Measurements from ENCODE around the gene CREB3L2. TPM values are rescaled to one million over a fixed set of nuclear protein-coding genes. Genes with fewer than 3 reads are reported as not detected.

The CREB3L2 gene
- total RNA-seq, 1 donor from 2014 or later = 45.6 TPM

DNA sequence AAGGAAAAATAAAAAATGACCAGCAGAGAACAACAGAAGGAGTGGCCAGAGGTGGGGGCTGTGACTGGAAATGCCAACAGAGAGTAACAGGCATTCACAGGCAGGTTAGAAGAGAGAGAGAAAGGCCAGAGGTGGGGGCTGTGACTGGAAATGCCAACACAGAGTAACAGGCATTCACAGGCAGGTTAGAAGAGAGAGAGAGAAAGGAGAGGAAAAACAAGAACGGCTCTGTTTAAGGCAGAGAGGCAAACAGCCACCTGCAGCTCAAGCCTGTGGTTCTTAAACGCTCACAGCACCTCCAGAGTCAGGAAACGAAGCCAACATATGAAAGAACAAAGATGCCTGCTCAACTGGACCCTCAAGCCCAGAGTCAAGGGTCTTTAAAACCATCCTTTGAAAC, 115.6 kb downstream of the CREB3L2 start:
- Mint-ChIP-seq H3K9me3 (no peaks in the 10 kb centered on the region), H3K36me3 (ENCODE audit: low read depth) (peaks cover 41% of the 10 kb centered on the region), H3K4me1 (peaks cover 23% of the 10 kb centered on the region), H3K27ac (peak overlapping the region; percentile 57), H3K4me3 (no peak overlapping the region), H3K27me3 (no peaks in the 10 kb centered on the region)
- no peak for DNase-seq
- intact Hi-C loops (cut with micrococcal nuclease) = no loop called here

DNA sequence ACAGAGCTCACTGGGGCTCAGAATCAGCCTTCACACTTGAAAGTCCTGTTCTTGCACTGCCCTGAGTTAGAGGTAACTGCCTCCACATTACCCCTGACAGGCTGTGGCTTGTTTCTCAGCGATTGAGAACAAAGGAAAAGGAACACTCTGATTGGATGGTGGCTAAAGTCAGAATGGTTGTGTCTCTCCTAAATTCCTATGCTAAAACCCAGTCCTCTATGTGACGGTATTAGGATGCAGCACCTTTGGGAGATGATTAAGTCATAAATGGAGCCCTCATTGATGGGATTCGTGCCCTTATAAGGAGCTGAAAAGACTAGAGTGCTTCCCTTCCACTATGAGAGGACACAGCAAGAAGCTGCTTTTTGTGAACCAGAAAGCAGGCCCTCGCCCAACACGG, 116.2 kb downstream of the CREB3L2 start:
- H3K4me3 Mint-ChIP-seq = no peak overlapping the region
- no peaks in the 10 kb centered on the region for H3K27me3 Mint-ChIP-seq
- peaks cover 23% of the 10 kb centered on the region for H3K4me1 Mint-ChIP-seq
- H3K36me3 Mint-ChIP-seq (ENCODE audit: low read depth) = peaks cover 36% of the 10 kb centered on the region
- intact Hi-C loops (cut with micrococcal nuclease) = no loop called here
- H3K9me3 Mint-ChIP-seq = no peaks in the 10 kb centered on the region
- no peak for DNase-seq
- no peak overlapping the region for H3K27ac Mint-ChIP-seq

DNA sequence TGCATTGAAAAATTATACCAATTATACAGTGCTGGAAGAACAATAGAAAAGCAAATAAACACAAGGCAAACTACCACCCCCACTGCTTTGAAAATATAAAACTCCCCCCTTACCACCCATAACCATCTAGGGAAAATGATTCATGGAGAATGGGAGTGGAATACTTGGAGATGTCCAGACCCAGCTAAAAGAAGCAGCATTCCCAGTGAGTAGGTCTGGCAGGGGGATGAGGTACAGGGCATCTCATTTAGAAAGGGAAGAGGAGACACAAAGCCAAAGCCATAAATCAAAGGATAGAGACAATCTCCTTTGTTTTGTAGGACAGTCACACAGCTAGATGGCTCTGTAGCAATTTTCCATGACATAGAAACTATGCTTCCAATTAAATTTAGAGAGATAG, 119.1 kb downstream of the CREB3L2 start:
- H3K4me1 Mint-ChIP-seq = peaks cover 22% of the 10 kb centered on the region
- intact Hi-C loops (cut with micrococcal nuclease) = loop anchor here (1.0 kb wide), 1 partner anchor 10 kb away; no protein-coding TSS in a partner anchor
- peaks cover 50% of the 10 kb centered on the region for H3K36me3 Mint-ChIP-seq (ENCODE audit: low read depth)
- DNase-seq = no peak
- no peaks in the 10 kb centered on the region for H3K27me3 Mint-ChIP-seq
- no peak overlapping the region for H3K4me3 Mint-ChIP-seq
- H3K27ac Mint-ChIP-seq = no peak overlapping the region
- no peaks in the 10 kb centered on the region for H3K9me3 Mint-ChIP-seq

DNA sequence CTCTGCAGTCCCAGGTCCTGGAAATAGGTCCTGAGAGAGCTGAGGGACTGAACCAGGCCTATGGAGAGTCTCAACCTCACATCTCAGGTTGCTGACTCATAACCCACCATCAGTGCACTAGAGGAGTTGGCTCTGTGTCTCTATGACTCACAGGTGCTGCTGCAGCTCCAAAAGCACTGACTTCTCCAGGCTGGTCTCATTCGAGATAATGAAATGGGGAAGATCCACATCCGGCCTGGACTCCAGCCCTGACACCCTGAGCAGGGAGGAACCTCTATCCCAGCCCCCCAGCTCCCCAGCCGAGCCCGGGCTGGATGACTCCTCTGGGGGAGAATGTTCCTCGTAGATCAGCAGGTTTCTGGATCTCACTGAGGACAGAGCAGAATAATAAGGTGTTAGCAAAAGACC, 119.6 kb downstream of the CREB3L2 start:
- intact Hi-C loops (cut with micrococcal nuclease) = loop anchor here (1.0 kb wide), 1 partner anchor 9 kb away; no protein-coding TSS in a partner anchor
- Mint-ChIP-seq H3K27ac (peak overlapping the region; percentile 55), H3K4me1 (peaks cover 22% of the 10 kb centered on the region), H3K27me3 (no peaks in the 10 kb centered on the region), H3K9me3 (no peaks in the 10 kb centered on the region), H3K36me3 (ENCODE audit: low read depth) (peaks cover 51% of the 10 kb centered on the region), H3K4me3 (no peak overlapping the region)
- no peak for DNase-seq

DNA sequence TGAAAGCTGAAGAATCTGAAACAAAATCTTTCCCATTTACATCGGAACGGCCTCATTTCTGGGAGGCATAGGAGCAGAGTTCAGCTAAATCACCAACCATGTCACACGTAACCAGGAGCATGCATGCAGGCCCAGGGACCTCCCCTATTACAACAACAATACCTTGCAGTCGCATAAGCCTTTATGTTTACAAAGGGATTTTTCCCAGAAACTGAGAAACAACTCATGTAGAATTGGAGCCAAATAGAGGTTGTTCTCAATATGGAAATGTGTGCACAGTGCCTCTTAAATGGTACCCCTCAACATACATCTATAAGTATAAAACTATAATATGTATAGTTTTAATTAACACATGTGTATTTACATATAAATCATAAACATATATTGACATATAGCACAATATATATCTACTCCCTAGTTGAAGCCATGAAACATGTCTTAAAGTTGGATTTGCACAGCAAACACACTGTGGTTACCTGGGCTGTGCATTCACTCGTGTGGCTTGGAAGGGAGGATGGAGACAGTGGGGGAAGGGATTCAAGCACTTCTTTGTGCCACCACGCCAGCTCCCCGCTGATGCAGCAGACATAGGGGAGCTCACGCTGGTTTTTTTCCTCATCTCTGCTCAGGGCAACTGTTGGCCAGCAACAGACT, 120.2 kb downstream of the CREB3L2 start:
- Mint-ChIP-seq H3K9me3 (no peaks in the 10 kb centered on the region), H3K27ac (peak overlapping the region; percentile 55), H3K4me1 (peaks cover 22% of the 10 kb centered on the region), H3K36me3 (ENCODE audit: low read depth) (peaks cover 56% of the 10 kb centered on the region), H3K27me3 (no peaks in the 10 kb centered on the region), H3K4me3 (no peak overlapping the region)
- DNase-seq = no peak
- intact Hi-C loops (cut with micrococcal nuclease) = loop anchor here (1.0 kb wide), 1 partner anchor 8 kb away; no protein-coding TSS in a partner anchor

DNA sequence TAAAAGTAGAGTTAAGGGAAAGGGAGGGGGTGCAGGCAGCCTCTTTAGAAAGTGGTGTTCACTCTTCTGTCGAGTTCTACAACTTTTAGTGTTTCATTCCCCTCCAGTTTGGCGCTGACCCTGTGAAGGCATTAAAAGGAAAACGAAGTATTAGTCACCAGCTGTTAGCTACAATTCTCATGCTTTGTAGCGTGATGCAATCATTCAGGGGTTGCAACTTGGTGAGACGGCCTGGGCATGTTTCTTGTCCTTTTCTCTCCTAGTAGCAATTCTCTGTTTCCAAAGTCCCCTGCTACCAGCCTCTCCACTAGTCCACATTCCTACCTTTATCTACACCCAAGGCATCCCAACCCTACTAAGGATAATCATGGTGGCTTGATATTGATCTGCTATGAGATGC, 121.5 kb downstream of the CREB3L2 start:
- Mint-ChIP-seq H3K36me3 (ENCODE audit: low read depth) (peaks cover 57% of the 10 kb centered on the region), H3K9me3 (no peaks in the 10 kb centered on the region)

DNA sequence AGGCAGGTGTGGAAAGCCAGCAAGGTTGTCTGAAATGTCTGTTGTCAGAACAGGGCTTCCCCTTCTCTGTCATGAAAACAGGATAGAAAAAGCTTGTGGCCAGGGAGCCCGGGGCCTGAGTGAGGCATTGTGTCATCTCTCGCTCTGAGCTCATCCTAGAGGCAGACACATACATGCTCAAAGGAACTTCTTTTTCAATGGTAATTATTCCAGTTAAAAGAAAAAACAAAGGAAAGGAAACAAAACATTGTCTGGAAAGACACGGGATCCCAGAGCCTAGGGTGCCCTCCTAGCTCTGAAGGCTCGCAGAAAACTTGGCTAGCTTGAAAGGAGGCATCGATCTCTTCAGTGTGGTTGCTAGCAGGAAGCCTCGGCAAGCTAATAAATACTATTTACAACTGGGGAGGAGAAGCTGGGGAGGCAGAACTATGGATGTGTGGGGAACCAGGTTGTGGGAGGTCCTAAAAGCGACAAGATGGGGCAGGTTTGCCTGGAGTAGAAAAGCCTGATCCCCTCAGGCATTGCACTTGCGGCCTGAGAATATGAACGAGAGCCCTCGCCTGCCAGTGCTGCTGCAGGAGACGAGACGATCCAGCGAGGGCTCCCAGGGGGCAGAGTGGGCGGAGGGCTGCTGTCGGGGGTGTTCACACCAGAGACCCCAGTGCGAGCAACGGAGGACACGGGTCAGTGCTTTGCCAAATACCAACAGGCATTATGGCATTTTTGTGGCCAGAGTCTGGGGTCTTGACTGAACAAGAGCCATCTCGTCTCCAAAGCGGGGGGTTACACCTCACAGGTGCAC, 122.3 kb downstream of the CREB3L2 start:
- peak overlapping the region; percentile 1 for H3K4me3 Mint-ChIP-seq
- no peaks in the 10 kb centered on the region for H3K9me3 Mint-ChIP-seq
- no peaks in the 10 kb centered on the region for H3K27me3 Mint-ChIP-seq
- peak overlapping the region; percentile 90 for H3K27ac Mint-ChIP-seq
- DNase-seq = no peak
- intact Hi-C loops (cut with micrococcal nuclease) = no loop called here
- H3K4me1 Mint-ChIP-seq = peaks cover 15% of the 10 kb centered on the region
- peaks cover 53% of the 10 kb centered on the region for H3K36me3 Mint-ChIP-seq (ENCODE audit: low read depth)

More for the DNA sequence above, 121.5 kb downstream of the CREB3L2 start:
- Mint-ChIP-seq H3K4me3 (no peak overlapping the region), H3K4me1 (peaks cover 15% of the 10 kb centered on the region), H3K27ac (peak overlapping the region; percentile 1), H3K27me3 (no peaks in the 10 kb centered on the region)
- DNase-seq = no peak
- intact Hi-C loops (cut with micrococcal nuclease) = no loop called here

DNA sequence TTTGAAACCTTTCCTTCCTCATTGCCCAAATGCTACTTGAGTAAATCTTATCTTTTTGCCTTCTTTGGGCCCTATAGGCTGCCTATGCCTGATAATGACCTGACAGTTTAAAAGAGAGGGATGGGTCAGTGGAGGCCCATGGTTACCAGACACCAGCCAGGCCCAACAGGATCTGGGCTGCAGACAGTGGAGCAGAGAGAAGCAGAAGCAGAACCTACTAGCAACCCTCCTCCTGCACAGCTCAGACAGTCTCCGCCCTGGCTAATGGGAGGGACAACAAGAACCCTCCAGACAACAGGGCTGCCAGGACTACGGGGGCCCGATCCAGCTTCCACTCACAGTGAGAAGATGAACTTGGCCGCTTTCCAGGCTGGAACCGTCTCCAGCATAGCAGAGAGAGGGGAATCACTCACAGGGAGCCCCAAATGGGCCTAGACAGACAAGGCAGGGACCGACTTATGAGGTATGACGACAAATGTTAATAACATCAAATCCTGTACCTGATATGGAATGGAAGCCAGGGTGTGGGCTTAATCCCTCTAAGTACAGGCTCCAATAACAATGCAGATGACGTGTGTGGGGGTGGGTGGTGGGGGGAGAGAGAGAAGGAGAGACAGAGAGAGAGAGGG, 123.4 kb downstream of the CREB3L2 start:
- Mint-ChIP-seq H3K9me3 (no peaks in the 10 kb centered on the region), H3K27ac (peak overlapping the region; percentile 47), H3K4me3 (no peak overlapping the region), H3K27me3 (peaks cover under 1% of the 10 kb centered on the region), H3K36me3 (ENCODE audit: low read depth) (peaks cover 51% of the 10 kb centered on the region), H3K4me1 (peaks cover 21% of the 10 kb centered on the region)
- DNase-seq = no peak
- intact Hi-C loops (cut with micrococcal nuclease) = no loop called here

DNA sequence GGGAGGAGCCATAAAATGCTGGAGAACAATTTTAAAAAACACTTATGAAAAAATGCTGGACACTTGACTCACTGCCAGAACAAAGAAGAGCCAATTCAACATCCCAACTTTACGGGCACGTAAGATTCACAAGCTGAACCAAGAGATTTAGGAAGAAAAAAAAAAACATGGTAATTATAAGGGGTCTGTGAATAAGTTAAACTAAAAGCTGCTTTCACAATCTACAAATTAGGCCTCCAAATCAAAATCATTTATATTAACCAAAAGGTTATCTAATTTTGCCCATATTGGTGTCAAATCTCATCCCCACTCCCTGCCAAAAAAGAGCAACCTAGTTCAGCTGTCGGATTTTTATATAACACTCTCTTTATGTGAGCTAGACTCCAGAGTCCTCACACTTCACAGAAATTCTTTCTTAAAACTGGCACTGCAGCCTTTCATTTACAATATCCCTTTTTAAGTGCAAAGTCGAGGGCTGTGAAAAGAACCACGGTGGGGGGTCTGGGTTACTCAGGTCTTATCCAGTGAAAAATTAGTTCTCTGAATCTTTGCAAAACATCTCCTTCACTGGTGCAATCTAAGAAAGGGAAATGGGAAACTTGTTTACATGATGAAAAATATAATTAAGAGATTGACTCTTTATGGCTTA, 124.7 kb downstream of the CREB3L2 start:
- H3K27ac Mint-ChIP-seq = peak overlapping the region; percentile 62
- no peak for DNase-seq
- no peaks in the 10 kb centered on the region for H3K9me3 Mint-ChIP-seq
- H3K4me1 Mint-ChIP-seq = peaks cover 21% of the 10 kb centered on the region
- peaks cover 51% of the 10 kb centered on the region for H3K36me3 Mint-ChIP-seq (ENCODE audit: low read depth)
- H3K27me3 Mint-ChIP-seq = peaks cover 2% of the 10 kb centered on the region
- intact Hi-C loops (cut with micrococcal nuclease) = no loop called here
- no peak overlapping the region for H3K4me3 Mint-ChIP-seq

DNA sequence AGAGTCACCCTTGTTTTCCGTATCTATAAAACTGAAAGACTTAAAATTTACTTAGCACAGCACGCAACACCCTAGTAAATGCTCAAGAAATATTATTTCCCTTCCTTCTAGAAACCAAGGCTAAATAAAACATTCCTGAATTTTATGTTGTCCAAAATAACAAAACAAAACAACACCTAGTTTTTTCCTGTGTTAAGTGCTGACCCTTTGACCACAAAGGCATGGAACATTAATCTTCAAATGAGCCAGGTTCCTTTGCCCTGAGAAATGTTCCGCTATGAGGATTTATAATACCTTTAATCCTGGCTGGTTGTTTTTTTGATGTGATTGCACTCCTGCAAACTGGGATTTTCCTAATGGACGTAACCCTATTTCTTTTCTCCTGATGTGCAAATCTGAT, 126.1 kb downstream of the CREB3L2 start:
- H3K9me3 Mint-ChIP-seq = no peaks in the 10 kb centered on the region
- H3K4me1 Mint-ChIP-seq = peaks cover 23% of the 10 kb centered on the region
- intact Hi-C loops (cut with micrococcal nuclease) = no loop called here
- no peak overlapping the region for H3K27ac Mint-ChIP-seq
- peaks cover 47% of the 10 kb centered on the region for H3K36me3 Mint-ChIP-seq (ENCODE audit: low read depth)
- peaks cover 2% of the 10 kb centered on the region for H3K27me3 Mint-ChIP-seq
- no peak overlapping the region for H3K4me3 Mint-ChIP-seq
- no peak for DNase-seq

DNA sequence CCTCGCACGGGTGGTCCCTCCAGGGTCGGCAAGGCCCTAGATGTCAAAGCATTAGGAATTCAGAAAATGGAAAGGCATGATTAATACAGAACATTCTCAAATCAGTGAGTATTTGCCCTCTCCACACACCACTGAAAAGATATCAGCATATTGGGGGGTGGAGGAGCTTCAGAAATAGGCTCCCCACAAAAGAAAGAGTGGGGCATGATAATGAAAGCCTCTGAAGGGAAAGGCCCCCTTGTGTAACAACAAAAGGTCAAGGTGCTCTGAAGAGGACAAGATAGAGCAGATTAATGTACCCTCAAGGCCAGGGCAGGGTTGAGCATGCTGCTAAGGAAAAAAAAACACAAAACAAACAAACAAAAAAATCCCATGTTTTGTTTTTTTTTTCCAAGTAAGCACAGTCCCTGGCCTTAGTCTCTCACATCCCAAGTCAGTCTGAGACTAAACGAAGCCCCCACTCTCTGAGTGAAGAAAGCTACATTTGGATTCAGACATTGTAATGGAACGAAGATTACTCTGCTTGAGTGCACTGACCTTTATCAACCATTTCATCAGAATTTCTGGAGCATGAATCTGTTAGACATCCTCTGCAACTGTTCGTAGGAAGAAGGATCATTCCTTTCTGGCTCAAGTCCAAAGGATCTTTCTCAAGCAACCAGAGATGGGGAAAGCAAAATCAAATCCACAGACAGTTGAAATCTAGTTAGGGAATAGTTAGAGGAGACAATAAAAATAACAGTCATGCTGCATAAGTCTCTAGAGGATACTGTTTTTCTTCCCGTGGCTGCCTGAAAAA, 127.7 kb downstream of the CREB3L2 start:
- intact Hi-C loops (cut with micrococcal nuclease) = loop anchor here (1.0 to 5.0 kb wide), 3 partner anchors 8 to 102 kb away; no protein-coding TSS in a partner anchor
- H3K4me3 Mint-ChIP-seq = peak overlapping the region; percentile 13
- no peak for DNase-seq
- H3K27ac Mint-ChIP-seq = peak overlapping the region; percentile 92
- H3K4me1 Mint-ChIP-seq = peaks cover 22% of the 10 kb centered on the region
- H3K36me3 Mint-ChIP-seq (ENCODE audit: low read depth) = peaks cover 36% of the 10 kb centered on the region
- peaks cover 2% of the 10 kb centered on the region for H3K27me3 Mint-ChIP-seq
- H3K9me3 Mint-ChIP-seq = no peaks in the 10 kb centered on the region

DNA sequence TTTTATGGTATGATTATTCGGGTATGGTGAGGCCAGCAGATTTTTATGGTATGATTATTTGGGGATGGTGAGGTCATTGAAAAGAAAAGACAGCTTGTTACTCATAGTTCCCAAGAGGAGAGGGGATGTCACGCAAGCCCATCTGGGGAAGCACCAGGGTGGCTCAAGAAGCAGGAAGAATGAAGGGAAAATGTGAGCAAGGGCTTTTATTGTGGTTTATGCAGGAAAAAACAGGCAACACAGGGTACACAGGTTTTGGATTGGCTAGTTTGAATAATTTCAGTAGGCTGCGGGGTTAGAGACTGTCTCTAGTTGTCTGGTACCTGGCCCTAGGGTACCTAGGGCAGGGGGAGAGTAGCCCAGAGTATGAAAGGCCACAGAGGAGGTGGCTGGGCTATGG, 128.4 kb downstream of the CREB3L2 start:
- Mint-ChIP-seq H3K27ac (peak overlapping the region; percentile 92), H3K9me3 (peaks cover under 1% of the 10 kb centered on the region), H3K27me3 (peaks cover 2% of the 10 kb centered on the region), H3K4me3 (peak overlapping the region; percentile 13), H3K4me1 (peaks cover 20% of the 10 kb centered on the region), H3K36me3 (ENCODE audit: low read depth) (peaks cover 34% of the 10 kb centered on the region)
- intact Hi-C loops (cut with micrococcal nuclease) = loop anchor here (1.0 to 5.0 kb wide), 3 partner anchors 9 to 101 kb away; no protein-coding TSS in a partner anchor
- DNase-seq = no peak

Measured in activated CD4-positive, alpha-beta T cell treated with anti-CD3 and anti-CD28 coated beads, Interleukin-2, amount 10 ng/mL, durations not matched to agents 24 days and 14 days (primary cell).